Liver (tissue), 9 donors: Measurements from ENCODE around the gene ABCC9. TPM values are rescaled to one million over a fixed set of nuclear protein-coding genes. Genes with fewer than 3 reads are reported as not detected.

Experiments used
- DNase-seq: peaks from one replicate; pipeline ENCODE4 v3.0.0-alpha.2; 2017; ENCODE audit warnings: low spot score
- H3K27ac ChIP-seq, 2 donors: one replicate each; pipeline ENCODE4 v1.7.0; 2013; ENCODE audit warnings: inconsistent platforms in 2 of 2, low read length in 2 of 2, control low read depth in 1 of 2, low read depth in 1 of 2, mild to moderate bottlenecking in 1 of 2
- H3K27me3 ChIP-seq, 4 donors: one replicate each; pipeline versions ENCODE4 v1.6.1 to v1.7.0; 2013; ENCODE audit warnings: low read length in 3 of 4, inconsistent platforms in 1 of 4, mild to moderate bottlenecking in 1 of 4, moderate library complexity in 1 of 4; ENCODE audit not compliant: control insufficient read depth in 4 of 4, insufficient read depth in 4 of 4
- H3K36me3 ChIP-seq, 4 donors: one replicate each; pipeline versions ENCODE4 v1.6.1 to v1.7.0; 2013; ENCODE audit warnings: low read length in 3 of 4, mild to moderate bottlenecking in 3 of 4, low read depth in 1 of 4, moderate library complexity in 1 of 4; ENCODE audit not compliant: control insufficient read depth in 4 of 4, insufficient read depth in 3 of 4
- H3K4me1 ChIP-seq, 4 donors: one replicate each; pipeline versions ENCODE4 v1.6.1 to v1.7.0; 2013; ENCODE audit warnings: low read length in 3 of 4, mild to moderate bottlenecking in 3 of 4, moderate library complexity in 1 of 4; ENCODE audit not compliant: control insufficient read depth in 4 of 4, insufficient read depth in 4 of 4
- H3K4me3 ChIP-seq, 3 donors: one replicate each; pipeline versions ENCODE4 v1.6.1 to v1.7.0; 2013; ENCODE audit warnings: low read length in 3 of 3, control low read depth in 1 of 3, low read depth in 1 of 3, mild to moderate bottlenecking in 1 of 3
- H3K9ac ChIP-seq, 2 donors: one replicate each; pipeline ENCODE4 v1.7.0; 2013; ENCODE audit warnings: low read length in 2 of 2, mild to moderate bottlenecking in 2 of 2, moderate library complexity in 2 of 2, control low read depth in 1 of 2, low read depth in 1 of 2
- H3K9me3 ChIP-seq, 4 donors: one replicate each; pipeline versions ENCODE4 v1.6.1 to v1.7.0; 2013; ENCODE audit warnings: low read length in 3 of 4; ENCODE audit not compliant: control insufficient read depth in 4 of 4
- ATF3 ChIP-seq: IDR thresholded peaks from 2 replicates; pipeline ENCODE4 v1.6.1; 2016; ENCODE audit warnings: antibody characterized with exemption
- CTCF ChIP-seq: fragments of 150-350 bp; IDR thresholded peaks from 2 replicates; pipeline ENCODE4 v1.5.1; 2017; ENCODE audit warnings: improper control_type of control experiment, low read depth, low read length; ENCODE audit not compliant: missing input control
- EGR1 ChIP-seq, 2 donors: IDR thresholded peaks; 2 replicates each; pipeline ENCODE4 v1.6.1; 2016 to 2018; ENCODE audit warnings: antibody characterized with exemption in 2 of 2, low read depth in 2 of 2
- FOXA1 ChIP-seq: IDR thresholded peaks from 2 replicates; pipeline ENCODE4 v1.6.1; 2016; ENCODE audit warnings: antibody characterized with exemption
- FOXA2 ChIP-seq: IDR thresholded peaks from 2 replicates; pipeline ENCODE4 v1.6.1; 2016; ENCODE audit warnings: antibody characterized with exemption
- GABPA ChIP-seq, 2 donors: IDR thresholded peaks in 1 of 2; conservative IDR thresholded peaks in 1 of 2; 2 replicates each; pipeline ENCODE4 v1.6.1; 2016; ENCODE audit warnings: antibody characterized with exemption in 2 of 2, mild to moderate bottlenecking in 1 of 2, moderate library complexity in 1 of 2
- HNF4A ChIP-seq, 2 donors: conservative IDR thresholded peaks; 2 replicates each; pipeline ENCODE4 v1.6.1; 2016; ENCODE audit warnings: antibody characterized with exemption in 2 of 2, mild to moderate bottlenecking in 2 of 2
- HNF4G ChIP-seq: IDR thresholded peaks from 2 replicates; pipeline ENCODE4 v1.6.1; 2016; ENCODE audit warnings: antibody characterized with exemption
- MAX ChIP-seq: IDR thresholded peaks from 2 replicates; pipeline ENCODE4 v1.6.1; 2016; ENCODE audit warnings: antibody characterized with exemption
- NR2F2 ChIP-seq: IDR thresholded peaks from 2 replicates; pipeline ENCODE4 v1.6.1; 2016; ENCODE audit warnings: antibody characterized with exemption
- RAD21 ChIP-seq, 2 donors: IDR thresholded peaks; 2 replicates each; pipeline ENCODE4 v1.6.1; 2016; ENCODE audit warnings: antibody characterized with exemption in 2 of 2, mild to moderate bottlenecking in 2 of 2
- REST ChIP-seq: IDR thresholded peaks from 2 replicates; pipeline ENCODE4 v1.6.1; 2016; ENCODE audit warnings: antibody characterized with exemption, mild to moderate bottlenecking
- RXRA ChIP-seq, 2 donors: IDR thresholded peaks; 2 replicates each; pipeline ENCODE4 v1.6.1; 2017 to 2018; ENCODE audit warnings: antibody characterized with exemption in 2 of 2, mild to moderate bottlenecking in 1 of 2
- SP1 ChIP-seq: IDR thresholded peaks from 2 replicates; pipeline ENCODE4 v1.6.1; 2018; ENCODE audit warnings: antibody characterized with exemption, mild to moderate bottlenecking
- TAF1 ChIP-seq: conservative IDR thresholded peaks from 2 replicates; pipeline ENCODE4 v1.6.1; 2016; ENCODE audit warnings: antibody characterized with exemption, mild to moderate bottlenecking
- YY1 ChIP-seq: IDR thresholded peaks from 2 replicates; pipeline ENCODE4 v1.6.1; 2016; ENCODE audit warnings: antibody characterized with exemption, mild to moderate bottlenecking
- ZBTB33 ChIP-seq: IDR thresholded peaks from 2 replicates; pipeline ENCODE4 v1.6.1; 2016; ENCODE audit warnings: antibody characterized with exemption
- WGBS: extraction: QIAGEN DNeasy Blood & Tissue Kit; methylation state at CpG from one replicate; pipeline ENCODE4 v1.1.7; 2013; 5-methylcytosine and 5-hydroxymethylcytosine counted together
- polyA plus RNA-seq, 2 donors: library from polyadenylated mRNA; stranded (reverse) in 1 of 2; unstranded in 1 of 2; fragments of 200-250 nt in 1 of 2; fragments of >200 nt in 1 of 2; fragmentation: Nextera tagmentation in 1 of 2; extraction: Ambion mirVana in 1 of 2; gene quantifications; one replicate each; pipeline versions ENCODE4 v1.2.1 to v1.2.3, GENCODE V29; 2013 to 2015
- total RNA-seq, 2 donors: library from RNA; depleted of rRNA; stranded (reverse); fragments of >200 nt; gene quantifications; one replicate each; pipeline ENCODE4 v1.2.3, GENCODE V29; 2014
- donor health status: healthy.
- donor health status: healthy.
- donor health status: healthy.
- donor health status: healthy.
- donor health status: healthy.

ABCC9 gene
- total and polyA plus RNA-seq, 4 donors, result 2.7 to 55.6 (median 10.7) TPM

GRCh38 chr12:21771311-21771710 is 169.9 kb downstream of the ABCC9 start:
- H3K27me3 ChIP-seq, result no peaks in the 10 kb centered on the region
- 74% methylated on average over 1 of the region's 1 CpG for WGBS
- H3K4me1 ChIP-seq, result peaks cover 2 to 10% (median 4%) of the 10 kb centered on the region in 4 donors
- H3K36me3 ChIP-seq, result peaks cover 0 to 15% (median 5%) of the 10 kb centered on the region in 4 donors
- DNase-seq, result no peak
- no peak overlapping the region for H3K9ac ChIP-seq
- H3K9me3 ChIP-seq, result no peaks in the 10 kb centered on the region
- peak overlapping the region; percentile 28 to 36 for H3K27ac ChIP-seq
- no peak overlapping the region for H3K4me3 ChIP-seq
- no peak for TF ChIP-seq CTCF
- TF ChIP-seq SP1, result no peak
- TF ChIP-seq RAD21 (IDR thresholded peaks at IDR 0.05), result no peak
- no peak for TF ChIP-seq TAF1
- TF ChIP-seq YY1, result no peak
- no peak for TF ChIP-seq ZBTB33
- TF ChIP-seq RXRA (IDR thresholded peaks at IDR 0.05), result no peak
- TF ChIP-seq MAX, result no peak
- no peak for TF ChIP-seq GABPA (IDR thresholded peaks at IDR 0.05 in 1 of 2, conservative IDR thresholded peaks at IDR 0.05 in 1 of 2)
- no peak for TF ChIP-seq NR2F2
- TF ChIP-seq REST, result no peak
- TF ChIP-seq EGR1 (IDR thresholded peaks at IDR 0.05; ENCODE audit: low read depth in 2 of 2), result no peak
- no peak for TF ChIP-seq FOXA1
- TF ChIP-seq FOXA2, result no peak
- TF ChIP-seq HNF4G, result no peak
- TF ChIP-seq ATF3, result no peak
- no peak for TF ChIP-seq HNF4A (conservative IDR thresholded peaks at IDR 0.05)

- no peaks in the 10 kb centered on the region for H3K27me3 ChIP-seq
- no peak for DNase-seq
- no peak overlapping the region for H3K27ac ChIP-seq
- no peak overlapping the region for H3K9ac ChIP-seq
- TF ChIP-seq SP1 (no peak), REST (no peak), FOXA1 (no peak), NR2F2 (no peak), EGR1 (IDR thresholded peaks at IDR 0.05; ENCODE audit: low read depth in 2 of 2) (no peak), GABPA (IDR thresholded peaks at IDR 0.05 in 1 of 2, conservative IDR thresholded peaks at IDR 0.05 in 1 of 2) (no peak), ATF3 (no peak), TAF1 (no peak)
- no peak overlapping the region for H3K4me3 ChIP-seq
- peaks cover 0 to 24% (median 11%) of the 10 kb centered on the region in 4 donors for H3K36me3 ChIP-seq
- WGBS, result 82% methylated on average over 2 of the region's 2 CpGs
- H3K9me3 ChIP-seq, result no peaks in the 10 kb centered on the region
- peaks cover 2 to 16% (median 4%) of the 10 kb centered on the region in 4 donors for H3K4me1 ChIP-seq
Observed at GRCh38 chr12:21769307-21769706, 171.9 kb downstream of the ABCC9 start.
